H9 (cell line): Measurements from ENCODE around the gene SPTBN4. TPM values are rescaled to one million over a fixed set of nuclear protein-coding genes. Genes with fewer than 3 reads are reported as not detected.
A peak's percentile ranks its signal among the peaks of the same experiment; 100 is the strongest.

Experiments
- DNase-seq: peaks from one replicate; pipeline ENCODE4 v3.0.0-alpha.2; 2017
- H2AFZ ChIP-seq: one replicate; pipeline ENCODE4 v1.6.1; 2013; ENCODE audit warnings: mild to moderate bottlenecking, low read length, control low read depth, moderate library complexity
- H2AK5ac ChIP-seq: 2 replicates; pipeline ENCODE4 v1.6.1; 2013; ENCODE audit warnings: low read length, control low read depth, mixed read lengths; ENCODE audit not compliant: insufficient read length
- H2BK120ac ChIP-seq: one replicate; pipeline ENCODE4 v1.6.1; 2013; ENCODE audit warnings: low read depth, mild to moderate bottlenecking, low read length, control low read depth, inconsistent platforms; ENCODE audit not compliant: poor library complexity, severe bottlenecking
- H2BK12ac ChIP-seq: 2 replicates; pipeline ENCODE4 v1.6.1; 2013; ENCODE audit warnings: low read length, control low read depth, mixed read lengths, low read depth; ENCODE audit not compliant: insufficient read length
- H2BK15ac ChIP-seq: 2 replicates; pipeline ENCODE4 v1.6.1; 2013; ENCODE audit warnings: low read depth, low read length, control low read depth
- H2BK20ac ChIP-seq: one replicate; pipeline ENCODE4 v1.6.1; 2013; ENCODE audit warnings: low read depth, mild to moderate bottlenecking, low read length, control low read depth, inconsistent platforms; ENCODE audit not compliant: poor library complexity, severe bottlenecking
- H2BK5ac ChIP-seq: 2 replicates; pipeline ENCODE4 v1.6.1; 2013; ENCODE audit warnings: low read length, control low read depth, mixed read lengths; ENCODE audit not compliant: insufficient read length
- H3K14ac ChIP-seq: 2 replicates; pipeline ENCODE4 v1.6.1; 2013; ENCODE audit warnings: low read length, control low read depth; ENCODE audit not compliant: insufficient read depth
- H3K18ac ChIP-seq: 2 replicates; pipeline ENCODE4 v1.6.1; 2013; ENCODE audit warnings: low read depth, mild to moderate bottlenecking, mixed read lengths, low read length, control low read depth; ENCODE audit not compliant: insufficient read length
- H3K23ac ChIP-seq: 2 replicates; pipeline ENCODE4 v1.6.1; 2013; ENCODE audit warnings: low read length, control low read depth, mixed read lengths, low read depth; ENCODE audit not compliant: insufficient read length
- H3K23me2 ChIP-seq: 2 replicates; pipeline ENCODE4 v1.6.1; 2013; ENCODE audit warnings: low read depth, mild to moderate bottlenecking, mixed read lengths, low read length, control low read depth; ENCODE audit not compliant: insufficient read length, poor library complexity, severe bottlenecking
- H3K27ac ChIP-seq: 2 replicates; pipeline ENCODE4 v1.5.1; 2013; ENCODE audit warnings: low read length, control low read depth, mixed read lengths, low read depth; ENCODE audit not compliant: insufficient read length
- H3K27me3 ChIP-seq: 2 replicates; pipeline ENCODE4 v1.6.1; 2013; ENCODE audit warnings: low read length, control low read depth, inconsistent platforms; ENCODE audit not compliant: insufficient read depth
- H3K4ac ChIP-seq: 2 replicates; pipeline ENCODE4 v1.6.1; 2013; ENCODE audit warnings: low read depth, mild to moderate bottlenecking, control low read depth, inconsistent platforms, low read length, moderate library complexity
- H3K4me1 ChIP-seq: 2 replicates; pipeline ENCODE4 v1.6.1; 2013; ENCODE audit warnings: low read length, control low read depth, inconsistent platforms; ENCODE audit not compliant: insufficient read depth
- H3K4me2 ChIP-seq: 2 replicates; pipeline ENCODE4 v1.6.1; 2013; ENCODE audit warnings: low read length, control low read depth, mixed read lengths; ENCODE audit not compliant: insufficient read length, insufficient read depth
- H3K56ac ChIP-seq: 2 replicates; pipeline ENCODE4 v1.6.1; 2013; ENCODE audit warnings: low read depth, mild to moderate bottlenecking, mixed read lengths, low read length, control low read depth; ENCODE audit not compliant: insufficient read length
- H3K79me1 ChIP-seq: 2 replicates; pipeline ENCODE4 v1.6.1; 2013; ENCODE audit warnings: low read depth, mild to moderate bottlenecking, moderate library complexity, low read length, control low read depth, inconsistent platforms; ENCODE audit not compliant: insufficient read depth, poor library complexity, severe bottlenecking
- H3K79me2 ChIP-seq: 2 replicates; pipeline ENCODE4 v1.6.1; 2013; ENCODE audit warnings: low read length, control low read depth, inconsistent platforms; ENCODE audit not compliant: insufficient read depth
- H3K9ac ChIP-seq: 2 replicates; pipeline ENCODE4 v1.6.1; 2013; ENCODE audit warnings: low read length, control low read depth, mixed read lengths; ENCODE audit not compliant: insufficient read length; ENCODE audit errors: extremely low read depth
- H3K9me3 ChIP-seq: one replicate; pipeline ENCODE4 v1.6.1; 2013; ENCODE audit warnings: low read depth, low read length, inconsistent platforms; ENCODE audit not compliant: control insufficient read depth
- H3T11ph ChIP-seq: one replicate; pipeline ENCODE4 v1.6.1; 2013; ENCODE audit warnings: mild to moderate bottlenecking, low read length, control low read depth, inconsistent platforms
- H4K20me1 ChIP-seq: one replicate; pipeline ENCODE4 v1.6.1; 2013; ENCODE audit not compliant: control insufficient read depth, insufficient read length, insufficient read depth
- H4K5ac ChIP-seq: 2 replicates; pipeline ENCODE4 v1.6.1; 2013; ENCODE audit warnings: low read depth, mild to moderate bottlenecking, mixed read lengths, low read length, control low read depth; ENCODE audit not compliant: insufficient read length
- H4K8ac ChIP-seq: replicated peaks from 2 replicates; pipeline ENCODE4 v1.6.1; 2013; ENCODE audit warnings: low read length, control low read depth, mixed read lengths, low read depth; ENCODE audit not compliant: insufficient read length
- H4K91ac ChIP-seq: 2 replicates; pipeline ENCODE4 v1.6.1; 2013; ENCODE audit warnings: low read depth, mild to moderate bottlenecking, moderate library complexity, mixed read lengths, low read length, control low read depth; ENCODE audit not compliant: insufficient read length
- H3K27ac Mint-ChIP-seq, 3 experiments: 2 replicates in 2 of 3; 3 replicates in 1 of 3; pipeline ENCODE4 v1.8.0; 2020 to 2021; ENCODE audit warnings: mixed read lengths in 3 of 3, mild to moderate bottlenecking in 1 of 3, moderate library complexity in 1 of 3
- H3K27me3 Mint-ChIP-seq: 2 replicates; pipeline ENCODE4 v1.8.0; 2021; ENCODE audit warnings: low read depth, mild to moderate bottlenecking, moderate library complexity, mixed read lengths
- H3K36me3 Mint-ChIP-seq, 3 experiments: 2 replicates in 2 of 3; 3 replicates in 1 of 3; pipeline ENCODE4 v1.8.0; 2020 to 2021; ENCODE audit warnings: low read depth in 3 of 3, mixed read lengths in 3 of 3; ENCODE audit not compliant: insufficient read depth in 1 of 3
- H3K4me1 Mint-ChIP-seq, 2 experiments: 2 replicates each; pipeline ENCODE4 v1.8.0; 2020; ENCODE audit warnings: mixed read lengths in 2 of 2
- H3K4me3 Mint-ChIP-seq, 2 experiments: 2 replicates in 1 of 2; 3 replicates in 1 of 2; pipeline ENCODE4 v1.8.0; 2020 to 2021; ENCODE audit warnings: mild to moderate bottlenecking in 2 of 2, mixed read lengths in 2 of 2, moderate library complexity in 1 of 2
- H3K9me3 Mint-ChIP-seq, 2 experiments: 2 replicates in 1 of 2; 3 replicates in 1 of 2; pipeline ENCODE4 v1.8.0; 2020; ENCODE audit warnings: mild to moderate bottlenecking in 2 of 2, mixed read lengths in 2 of 2, moderate library complexity in 1 of 2
- WGBS: extraction: QIAGEN DNeasy Blood & Tissue Kit; methylation state at CpG from one replicate; pipeline ENCODE4 v1.1.7; 2013; ENCODE audit warnings: missing lambda C conversion rate, low lambda C conversion rate, mixed read lengths; ENCODE audit not compliant: insufficient read length; ENCODE audit errors: extremely low coverage; 5-methylcytosine and 5-hydroxymethylcytosine counted together
- total RNA-seq: library from RNA; stranded (reverse); gene quantifications from 2 replicates; pipeline ENCODE4 v1.2.1, GENCODE V29; 2021
- TF ChIP-seq, protein P1 (sequence below): fragments of 200-600 bp; sonication (generic); conservative IDR thresholded peaks from 3 replicates; pipeline ENCODE4 v1.8.0; 2021; ENCODE audit warnings: antibody characterized with exemption, mild to moderate bottlenecking

The SPTBN4 gene
- total RNA-seq, 1 experiment from 2014 or later: 2.9 TPM

DNA sequence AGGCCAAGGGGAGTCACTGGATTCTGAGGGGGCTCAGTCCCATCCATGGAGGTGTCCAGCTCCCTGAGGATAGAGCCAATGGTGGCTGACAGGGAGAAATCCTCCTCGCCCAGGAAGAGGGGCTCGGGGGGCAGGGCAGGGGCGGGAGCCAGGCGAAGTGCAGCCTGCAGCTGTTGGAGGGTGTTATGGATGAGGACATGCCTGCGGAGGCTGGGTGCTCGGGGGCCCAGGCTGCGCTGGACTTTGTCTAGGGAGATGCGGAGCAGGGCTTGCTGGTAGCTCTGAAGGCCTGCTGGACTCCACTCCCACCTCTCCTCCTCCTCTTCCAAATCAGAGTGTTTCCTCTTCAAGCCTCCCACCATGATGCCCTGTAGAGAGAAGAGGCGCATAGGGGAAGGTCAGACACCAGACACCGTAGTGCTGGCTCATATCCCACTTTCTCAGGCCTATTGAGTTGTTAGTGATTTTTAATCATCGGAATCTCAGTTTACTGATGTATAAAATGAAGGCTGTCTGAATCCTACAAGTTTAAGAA is 25.0 kb upstream of the SPTBN4 start:
- Histone ChIP-seq H3K27me3 (no peaks in the 10 kb centered on the region), H3K14ac (no peak overlapping the region), H4K5ac (no peak overlapping the region), H3K4me2 (peak overlapping the region; percentile 80), H3K4ac (no peak overlapping the region), H3T11ph (no peak overlapping the region), H2AK5ac (no peak overlapping the region), H3K4me1 (no peaks in the 10 kb centered on the region), H3K23ac (no peak overlapping the region), H3K56ac (no peak overlapping the region), H2BK15ac (no peak overlapping the region), H2BK120ac (no peak overlapping the region), H3K9me3 (no peaks in the 10 kb centered on the region), H3K27ac (no peak overlapping the region), H4K8ac (no peak overlapping the region), H2BK12ac (no peak overlapping the region), H3K79me2 (peaks cover 4% of the 10 kb centered on the region; the same call in 1 of the 2 replicates), H3K18ac (no peak overlapping the region), H2AFZ (no peak overlapping the region), H4K20me1 (no peaks in the 10 kb centered on the region), H2BK20ac (no peak overlapping the region), H3K9ac (no peak overlapping the region), H3K23me2 (peaks cover 3% of the 10 kb centered on the region), H4K91ac (no peak overlapping the region), H3K79me1 (peaks cover 6% of the 10 kb centered on the region), H2BK5ac (no peak overlapping the region)
- no CpG with 5 or more reads among the region's 11 CpGs for WGBS
- Mint-ChIP-seq H3K27ac (peak overlapping the region in 1 of 3 experiments; percentile 99; a peak in 2 of 7 replicates), H3K36me3 (peaks cover 15 to 25% (median 22%) of the 10 kb centered on the region in 3 experiments), H3K9me3 (no peaks in the 10 kb centered on the region; a peak in 1 of 5 replicates), H3K4me3 (peak overlapping the region; percentile 91 to 96; a peak in 4 of 5 replicates), H3K27me3 (no peaks in the 10 kb centered on the region), H3K4me1 (peaks cover 28 to 32% of the 10 kb centered on the region in 2 experiments)
- DNase-seq: no peak
- TF ChIP-seq, protein P1, sequence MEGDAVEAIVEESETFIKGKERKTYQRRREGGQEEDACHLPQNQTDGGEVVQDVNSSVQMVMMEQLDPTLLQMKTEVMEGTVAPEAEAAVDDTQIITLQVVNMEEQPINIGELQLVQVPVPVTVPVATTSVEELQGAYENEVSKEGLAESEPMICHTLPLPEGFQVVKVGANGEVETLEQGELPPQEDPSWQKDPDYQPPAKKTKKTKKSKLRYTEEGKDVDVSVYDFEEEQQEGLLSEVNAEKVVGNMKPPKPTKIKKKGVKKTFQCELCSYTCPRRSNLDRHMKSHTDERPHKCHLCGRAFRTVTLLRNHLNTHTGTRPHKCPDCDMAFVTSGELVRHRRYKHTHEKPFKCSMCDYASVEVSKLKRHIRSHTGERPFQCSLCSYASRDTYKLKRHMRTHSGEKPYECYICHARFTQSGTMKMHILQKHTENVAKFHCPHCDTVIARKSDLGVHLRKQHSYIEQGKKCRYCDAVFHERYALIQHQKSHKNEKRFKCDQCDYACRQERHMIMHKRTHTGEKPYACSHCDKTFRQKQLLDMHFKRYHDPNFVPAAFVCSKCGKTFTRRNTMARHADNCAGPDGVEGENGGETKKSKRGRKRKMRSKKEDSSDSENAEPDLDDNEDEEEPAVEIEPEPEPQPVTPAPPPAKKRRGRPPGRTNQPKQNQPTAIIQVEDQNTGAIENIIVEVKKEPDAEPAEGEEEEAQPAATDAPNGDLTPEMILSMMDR: no peak
